Activated CD8-positive, alpha-beta memory T cell treated with anti-CD3 and anti-CD28 coated beads, Interleukin-2, amount 50 U/mL, for 24 hours (primary cell): Measurements from ENCODE around the gene TMEM38A.
"Not testable (repeated sequence)": the region's sequence is repeated elsewhere in the genome, so short reads cannot be mapped to it uniquely, and the experiment has no call there.

Experiments used
- DNase-seq: peaks from one replicate; pipeline ENCODE4 v3.0.0-alpha.2; 2020; ENCODE audit errors: extremely low read depth

The TMEM38A gene

GRCh38 chr19:16677055-16677454, 16.1 kb downstream of the TMEM38A start:
- no peak for DNase-seq

GRCh38 chr19:16678498-16678897, 17.6 kb downstream of the TMEM38A start:
- no peak for DNase-seq

GRCh38 chr19:16679811-16680210, 18.9 kb downstream of the TMEM38A start:
- DNase-seq, result no peak

DNA sequence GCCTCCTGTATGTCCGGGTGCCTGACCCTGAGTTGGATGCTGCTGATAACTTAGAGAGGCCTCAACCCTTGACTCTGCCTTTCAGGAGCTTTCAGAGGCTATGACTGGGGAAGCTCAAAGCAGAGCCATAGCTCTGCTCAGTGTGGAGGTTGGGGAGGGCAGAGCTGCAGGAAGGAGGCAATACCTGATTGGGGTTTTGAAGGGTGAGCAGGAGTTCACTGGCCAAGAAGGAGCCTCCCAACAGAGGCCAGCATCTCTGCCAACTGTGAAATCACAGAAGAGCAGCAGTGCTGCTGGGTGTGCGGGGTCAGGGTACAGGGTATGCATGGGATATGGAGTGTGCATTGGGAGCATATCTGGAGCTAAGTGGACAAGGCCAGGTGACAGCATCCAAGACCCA, 21.6 kb downstream of the TMEM38A start:
- no peak for DNase-seq

- no peak for DNase-seq
Observed at GRCh38 chr19:16684216-16684615, 23.3 kb downstream of the TMEM38A start.

- no peak for DNase-seq
Observed at GRCh38 chr19:16688084-16688483, 27.1 kb downstream of the TMEM38A start.

GRCh38 chr19:16698914-16699313, 38.0 kb downstream of the TMEM38A start:
- DNase-seq, result no peak

- DNase-seq, result no peak
Observed at GRCh38 chr19:16702123-16702522, 41.2 kb downstream of the TMEM38A start.

DNA sequence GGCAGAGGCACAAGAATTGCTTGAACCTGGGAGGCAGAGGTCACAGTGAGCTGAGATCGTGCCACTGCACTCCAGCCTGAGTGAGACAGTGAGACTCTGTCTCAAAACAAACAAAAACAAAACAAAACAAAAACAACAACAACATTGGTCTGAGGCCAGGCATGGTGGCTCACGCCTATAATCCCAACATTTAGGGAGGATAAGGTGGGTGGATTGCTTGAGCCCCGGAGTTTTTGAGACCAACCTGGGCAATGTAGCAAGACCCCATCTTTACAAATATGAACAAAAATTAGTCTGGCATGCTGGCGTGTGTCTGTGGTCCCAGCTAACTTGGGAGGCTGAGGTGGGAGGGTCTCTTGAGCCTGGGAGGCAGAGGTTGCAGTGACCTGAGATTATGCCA, 42.7 kb downstream of the TMEM38A start:
- DNase-seq, result no peak

DNA sequence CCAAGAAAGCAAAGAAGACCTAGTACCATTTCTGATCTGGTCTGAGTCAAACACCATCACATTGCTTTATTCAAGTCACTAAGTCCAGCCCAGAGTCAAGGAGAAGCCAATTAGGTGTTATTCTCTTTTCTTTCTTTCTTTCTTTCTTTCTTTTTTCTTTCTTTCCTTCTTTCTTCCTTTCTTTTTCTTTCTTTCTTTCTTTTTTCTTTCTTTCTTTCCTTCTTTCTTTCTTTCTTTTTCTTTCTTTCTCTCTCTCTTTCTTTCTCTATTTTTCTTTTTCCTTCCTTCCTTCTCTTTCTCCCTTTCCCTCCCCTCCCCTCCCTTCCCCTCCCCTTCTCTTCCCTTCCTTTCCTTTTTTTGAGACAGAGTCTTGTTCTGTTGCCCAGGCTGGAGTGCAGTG, 49.9 kb downstream of the TMEM38A start:
- DNase-seq, result not testable (repeated sequence)

GRCh38 chr19:16712295-16712694, 51.4 kb downstream of the TMEM38A start:
- not testable (repeated sequence) for DNase-seq

GRCh38 chr19:16714702-16715287, 53.9 kb downstream of the TMEM38A start:
- DNase-seq, result no peak

DNA sequence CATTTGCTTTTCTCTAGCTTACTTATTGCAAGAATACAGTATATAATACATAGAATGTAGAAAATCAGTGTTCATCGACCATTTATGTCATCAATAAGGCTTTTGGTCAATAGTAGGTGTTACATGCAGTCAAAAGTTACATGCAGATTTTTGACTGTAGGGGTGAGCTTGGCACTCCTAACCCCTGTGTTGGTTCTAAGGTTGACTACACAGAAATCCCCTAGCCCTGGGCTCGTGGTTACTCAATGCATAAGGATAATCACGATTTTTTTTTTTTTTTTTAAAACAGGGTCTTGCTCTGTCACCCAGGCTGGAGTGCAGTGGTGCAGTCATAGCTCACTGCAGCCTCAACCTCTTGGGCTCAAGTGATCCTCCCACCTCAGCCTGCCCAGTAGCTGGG, 54.7 kb downstream of the TMEM38A start:
- no peak for DNase-seq

DNA sequence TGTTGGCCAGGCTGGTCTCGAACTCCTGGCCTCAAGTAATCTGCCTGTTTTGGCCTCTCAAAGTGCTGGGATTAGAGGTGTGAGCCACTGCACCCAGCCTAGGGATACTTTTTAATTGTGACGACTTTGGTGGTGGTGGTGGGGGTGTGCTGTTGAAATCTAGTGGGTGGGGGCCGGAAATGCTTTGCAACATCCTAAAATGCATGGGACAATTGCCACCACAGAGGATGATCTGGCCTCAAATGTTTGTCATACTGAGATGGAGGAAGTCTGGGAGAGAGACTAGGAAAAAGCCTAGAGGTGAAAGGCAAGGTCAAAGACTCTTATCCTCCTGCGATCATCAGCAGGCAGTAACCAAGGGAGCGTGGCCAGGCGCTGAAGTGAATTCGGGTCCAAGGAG, 60.1 kb downstream of the TMEM38A start:
- DNase-seq, result no peak

GRCh38 chr19:16722591-16722990, 61.7 kb downstream of the TMEM38A start:
- no peak for DNase-seq

- no peak for DNase-seq
Observed at GRCh38 chr19:16726916-16727315, 66.0 kb downstream of the TMEM38A start.

- not testable (repeated sequence) for DNase-seq
Observed at GRCh38 chr19:16735650-16736266, 74.8 kb downstream of the TMEM38A start.

DNA sequence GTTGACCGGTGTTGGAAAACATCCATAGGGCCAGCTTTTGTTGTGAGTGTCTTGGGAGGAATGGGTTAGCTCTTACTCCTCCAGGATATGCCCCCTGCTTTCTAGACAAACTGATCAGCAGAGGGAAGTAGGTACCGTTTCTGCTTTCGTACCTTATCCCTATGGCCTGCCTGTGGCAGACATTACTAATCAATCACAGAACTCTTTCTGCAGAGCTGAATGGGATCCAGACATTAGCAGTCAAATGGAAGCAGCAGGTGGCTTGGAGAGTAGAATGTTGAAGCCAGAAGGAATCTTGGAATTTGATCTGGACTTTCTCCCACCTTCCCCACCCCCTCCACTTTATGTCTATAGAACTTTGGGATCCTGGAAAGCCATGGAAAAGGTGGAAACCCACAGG, 75.8 kb downstream of the TMEM38A start:
- DNase-seq, result no peak

GRCh38 chr19:16737911-16738310, 77.0 kb downstream of the TMEM38A start:
- DNase-seq, result no peak

DNA sequence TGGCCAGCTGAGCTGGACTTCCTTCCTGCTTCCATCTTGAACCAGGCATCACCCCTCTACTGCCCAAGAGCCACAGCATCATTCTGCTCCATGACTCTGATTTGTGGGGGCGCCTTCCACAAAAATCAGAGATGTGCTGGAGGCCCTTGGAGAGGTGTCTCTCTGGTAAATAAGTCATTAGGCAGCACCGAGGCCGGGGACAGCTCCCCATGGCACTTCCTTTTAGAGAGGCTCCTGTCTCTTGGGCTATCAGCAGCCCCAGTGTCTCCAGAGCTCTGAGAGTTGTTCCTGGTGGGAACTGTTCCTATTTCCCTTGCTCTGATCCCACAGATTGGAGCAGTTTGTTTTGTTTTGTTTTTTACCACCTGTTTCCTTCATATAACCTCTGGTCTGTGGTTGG, 78.6 kb downstream of the TMEM38A start:
- no peak for DNase-seq
